ENCODE results near the gene MAN1A1.

- TF ChIP-seq HDAC6 (IDR thresholded peaks at IDR 0.05; ENCODE audit: low read depth, low read length): no peak
- TF ChIP-seq CREB1 (IDR thresholded peaks at IDR 0.05): no peak
- TF ChIP-seq CTCF (IDR thresholded peaks at IDR 0.05; ENCODE audit: control extremely low read depth in 1 of 3, insufficient read depth in 1 of 3, low read depth in 1 of 3, low read length in 3 of 3): no peak
- TF ChIP-seq CHD7 (IDR thresholded peaks at IDR 0.05; ENCODE audit: insufficient replicate concordance, low read length): no peak
- no peak for TF ChIP-seq ATF3 (IDR thresholded peaks at IDR 0.05; ENCODE audit: insufficient read depth, low read depth, low read length)
- no peak for TF ChIP-seq CBX8 (IDR thresholded peaks at IDR 0.05; ENCODE audit: borderline replicate concordance, low read depth, low read length)
- no peak for TF ChIP-seq MAX (IDR thresholded peaks at IDR 0.05)
- TF ChIP-seq JUND (IDR thresholded peaks at IDR 0.05; ENCODE audit: low read length): no peak
- no peak for TF ChIP-seq GTF2F1 (IDR thresholded peaks at IDR 0.05; ENCODE audit: borderline replicate concordance, low read depth, low read length)
- no peak for TF ChIP-seq RAD21 (IDR thresholded peaks at IDR 0.05 in 1 of 2, conservative IDR thresholded peaks at IDR 0.05 in 1 of 2; ENCODE audit: low read depth in 2 of 2, low read length in 2 of 2)
Observed at GRCh38 chr6:119264854-119265397, 84.6 kb downstream of the MAN1A1 start.
